HG03039 (cell line): ENCODE measurements around the gene RAD51B.
A peak's percentile ranks its signal among the peaks of the same experiment; 100 is the strongest.

Experiments used
- ATAC-seq: cut with Tn5 transposase; IDR thresholded peaks from one replicate; pipeline ENCODE4 v1.9.1; 2021; ENCODE audit warnings: mild to moderate bottlenecking, moderate library complexity; ENCODE audit not compliant: unreplicated experiment

RAD51B gene

DNA sequence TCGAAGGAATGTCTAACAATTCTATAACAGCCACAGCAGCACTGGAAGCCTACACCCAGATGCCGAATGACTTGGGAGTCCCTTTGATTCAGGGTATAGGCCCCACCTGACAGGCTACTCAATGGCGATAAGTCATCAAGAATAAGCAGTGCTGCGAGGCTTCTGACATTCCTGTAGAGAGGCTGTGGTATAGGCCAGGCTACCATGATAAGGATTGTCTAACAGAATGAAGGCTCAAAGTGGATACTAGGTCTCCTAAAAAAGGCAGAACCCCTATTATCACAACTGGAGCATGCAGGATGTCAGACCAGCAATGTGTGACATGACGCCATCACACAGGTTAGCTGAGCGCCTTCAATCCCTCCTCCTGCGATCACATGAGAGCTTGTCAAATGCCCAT, 920.1 kb downstream of the RAD51B start:
- ATAC-seq = no peak

GRCh38 chr14:68740788-68741476, 921.4 kb downstream of the RAD51B start:
- no peak for ATAC-seq

GRCh38 chr14:68741477-68741791, 921.9 kb downstream of the RAD51B start:
- no peak for ATAC-seq

DNA sequence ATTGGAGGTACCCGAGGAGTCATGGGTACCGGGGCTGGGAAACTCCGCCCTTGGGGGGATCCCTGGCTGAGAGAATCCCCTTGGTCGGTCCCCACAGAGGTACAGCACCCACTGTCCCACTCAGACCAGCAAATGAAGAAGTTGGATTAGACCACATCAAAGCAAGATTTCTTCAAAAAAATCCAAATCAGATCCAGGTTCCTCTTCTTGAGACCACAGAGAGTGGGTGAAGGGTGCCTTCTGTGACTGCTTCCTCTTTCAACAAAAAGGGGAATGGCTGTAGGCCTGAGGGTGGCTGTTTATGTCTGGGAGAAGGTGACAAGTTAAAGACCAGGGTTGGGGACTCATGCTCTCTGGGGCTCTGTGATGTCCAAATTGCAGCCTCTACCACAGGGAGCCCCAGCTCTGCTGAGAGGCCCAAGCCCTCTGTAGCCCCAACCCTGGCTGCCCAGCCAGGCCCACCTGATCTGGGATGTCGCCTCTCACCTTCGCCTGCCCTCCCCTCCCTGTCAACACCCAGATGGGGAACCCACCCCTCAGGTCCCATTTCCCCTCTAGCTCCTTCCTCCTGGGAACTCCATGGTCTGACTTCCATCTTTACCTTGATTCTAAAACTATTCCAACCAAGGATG, 922.4 kb downstream of the RAD51B start:
- peak; percentile 68 for ATAC-seq

- no peak for ATAC-seq
Observed at GRCh38 chr14:68744613-68745012, 925.0 kb downstream of the RAD51B start.

GRCh38 chr14:68747393-68747792, 927.8 kb downstream of the RAD51B start:
- no peak for ATAC-seq

- ATAC-seq = no peak
Observed at GRCh38 chr14:68748260-68748659, 928.7 kb downstream of the RAD51B start.

DNA sequence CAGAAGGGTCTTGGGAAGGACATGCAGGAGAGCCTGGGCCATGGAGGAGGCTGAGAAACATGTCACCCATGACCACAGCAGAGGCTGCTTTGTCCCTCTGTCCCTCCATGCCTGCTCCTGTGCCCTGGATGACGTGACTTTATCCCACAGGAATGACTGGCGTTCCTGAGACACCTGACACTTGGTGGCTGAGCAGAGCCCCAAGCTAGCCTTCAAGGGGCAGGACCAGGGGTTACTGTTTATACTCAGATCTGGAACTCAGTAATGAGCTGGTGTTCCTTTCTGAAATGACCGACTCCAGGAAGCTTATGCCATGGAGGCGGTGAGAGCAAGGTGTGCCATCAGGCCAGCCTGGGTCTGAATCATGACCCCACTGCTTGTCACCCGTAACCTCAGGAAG, 929.1 kb downstream of the RAD51B start:
- ATAC-seq = no peak

DNA sequence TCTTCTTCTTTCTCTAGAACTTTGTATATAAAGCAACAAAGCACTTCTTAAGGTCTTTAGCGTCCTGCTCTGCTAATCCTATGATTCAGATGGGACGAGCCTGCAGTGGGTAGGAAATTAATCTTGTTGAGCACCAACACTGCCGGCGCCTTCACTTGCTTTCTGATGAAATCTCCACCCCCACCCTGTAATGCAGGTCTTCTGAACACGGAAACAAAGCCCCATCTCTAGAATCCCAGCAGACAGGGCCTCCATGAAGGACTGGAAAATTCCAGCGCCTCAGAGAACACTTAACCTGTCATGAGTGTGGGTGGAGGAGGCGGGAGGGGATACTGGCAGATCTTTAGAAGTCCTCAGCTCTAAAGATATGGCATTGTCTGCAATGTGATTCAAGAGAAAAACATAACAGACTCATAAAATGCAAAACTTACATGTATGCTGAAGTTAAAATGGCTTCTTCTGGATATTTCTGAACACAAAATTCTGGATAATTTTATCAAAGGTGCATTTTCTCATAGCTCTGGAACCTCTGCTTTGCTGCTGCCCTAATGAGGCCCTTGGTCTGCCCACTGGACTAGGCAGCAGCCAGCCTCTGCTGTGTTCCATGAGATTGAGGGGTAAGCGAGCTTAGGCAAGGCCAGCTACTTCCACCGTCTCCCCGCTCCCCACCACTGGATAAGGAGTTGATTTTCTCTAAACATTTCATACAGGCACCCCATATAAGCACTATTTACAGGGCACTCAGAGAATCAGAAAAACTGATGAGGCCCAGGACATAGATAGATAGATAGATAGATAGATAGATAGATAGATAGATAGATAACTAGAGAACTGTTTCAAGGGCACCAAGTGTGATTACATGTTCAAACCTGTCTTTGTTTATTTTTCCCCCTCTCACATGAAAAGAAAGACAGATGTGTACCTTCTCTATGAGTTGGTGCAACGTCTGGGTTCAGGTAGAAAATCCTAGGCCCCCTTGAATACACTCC, 930.2 kb downstream of the RAD51B start:
- no peak for ATAC-seq

GRCh38 chr14:68752271-68753006, 932.9 kb downstream of the RAD51B start:
- no peak for ATAC-seq

DNA sequence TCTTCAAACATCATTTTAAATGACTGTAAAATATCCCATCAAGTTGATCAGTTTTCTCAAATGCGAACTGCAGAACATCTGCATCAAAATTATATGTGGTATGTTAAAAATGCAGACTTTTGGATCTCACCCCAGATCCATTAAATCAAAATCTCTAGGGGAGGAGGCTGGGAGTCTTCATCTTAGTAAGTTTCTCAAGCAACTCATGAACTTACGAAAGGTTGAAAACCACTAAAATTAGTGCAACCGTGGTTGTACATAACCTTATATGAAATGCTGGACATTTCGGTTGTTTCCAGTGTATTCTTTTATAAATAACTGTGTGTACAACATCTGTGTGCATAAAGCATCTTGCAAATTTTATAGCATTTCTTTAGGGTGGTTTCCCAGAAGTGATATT, 934.1 kb downstream of the RAD51B start:
- no peak for ATAC-seq

DNA sequence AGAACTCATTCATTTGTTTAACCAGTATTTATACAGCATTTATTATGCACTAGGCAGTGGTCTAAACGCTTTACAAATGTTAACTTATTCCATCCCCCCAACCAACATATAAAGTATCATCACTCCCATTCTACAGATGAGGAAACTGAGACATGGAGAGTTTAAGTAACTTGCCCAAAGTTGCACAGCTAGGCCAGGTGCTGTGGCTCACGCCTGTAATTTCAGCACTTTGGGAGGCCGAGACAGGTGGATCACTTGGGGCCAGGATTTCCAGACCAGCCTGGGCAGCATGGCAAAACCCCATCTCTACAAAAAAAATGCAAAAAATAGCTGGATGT, 935.4 kb downstream of the RAD51B start:
- no peak for ATAC-seq

DNA sequence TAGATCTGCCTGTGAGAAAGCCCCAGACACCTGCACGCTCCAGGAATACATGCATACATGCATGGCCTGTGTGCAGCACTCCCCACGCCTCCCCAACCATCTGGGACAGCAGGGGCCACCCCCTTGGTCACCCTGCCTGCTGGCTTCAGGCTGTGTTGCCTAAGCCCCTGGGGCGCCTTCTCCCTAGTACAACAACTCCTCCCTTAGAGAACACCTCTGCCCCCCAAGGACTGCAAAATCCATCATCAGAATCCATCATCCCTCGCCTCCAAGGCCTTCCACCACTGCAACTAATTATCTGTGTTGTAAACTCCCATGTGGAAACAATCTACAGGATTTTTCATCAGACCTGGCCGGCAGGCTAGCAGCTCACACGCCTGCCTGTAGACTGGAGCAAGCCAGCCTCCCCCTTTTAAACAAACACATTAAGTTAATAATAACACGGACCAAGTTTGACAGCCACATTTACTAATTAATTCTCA, 936.5 kb downstream of the RAD51B start:
- no peak for ATAC-seq

DNA sequence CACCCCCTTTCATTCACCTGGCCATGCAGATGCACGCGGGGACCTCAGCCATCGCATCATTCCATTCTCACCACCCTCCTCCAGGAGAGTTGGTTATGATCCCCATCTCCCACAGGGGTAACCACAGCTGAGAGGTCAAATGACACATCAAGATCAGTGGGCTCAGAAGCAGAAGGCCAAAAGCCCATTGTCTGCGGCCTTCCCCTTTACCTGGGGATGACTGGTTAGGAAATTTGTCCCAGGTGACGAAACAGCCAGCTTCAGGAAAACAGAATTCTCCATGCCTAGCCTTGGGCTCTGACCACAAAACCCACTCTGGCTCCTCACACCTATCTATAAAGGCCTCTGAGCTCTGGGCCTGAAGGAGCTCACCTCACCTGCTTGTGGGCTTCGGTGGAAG, 937.2 kb downstream of the RAD51B start:
- ATAC-seq = no peak

GRCh38 chr14:68757618-68758081, 938.1 kb downstream of the RAD51B start:
- no peak for ATAC-seq

DNA sequence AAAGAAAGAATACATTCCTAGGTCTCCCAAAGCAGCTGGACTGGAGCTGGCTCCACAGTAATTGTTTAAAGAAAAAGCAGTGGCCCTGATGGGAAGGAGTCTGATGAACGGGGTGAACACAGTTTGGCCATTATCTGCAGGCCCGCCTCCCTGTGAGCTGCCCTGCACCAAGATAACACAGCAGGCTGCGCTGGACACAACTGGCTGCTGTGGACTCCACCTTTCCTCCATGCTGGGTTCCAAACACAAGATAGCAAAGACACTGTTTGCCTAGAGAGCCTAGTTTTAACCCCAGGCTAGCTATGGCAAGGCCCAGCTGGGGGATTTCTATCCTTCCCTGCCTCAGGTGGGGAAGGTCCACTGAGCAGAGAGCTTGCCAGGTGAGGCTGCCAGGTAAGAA, 938.7 kb downstream of the RAD51B start:
- ATAC-seq = no peak

GRCh38 chr14:68759017-68759560, 939.5 kb downstream of the RAD51B start:
- no peak for ATAC-seq

- no peak for ATAC-seq
Observed at GRCh38 chr14:68759937-68760336, 940.4 kb downstream of the RAD51B start.

GRCh38 chr14:68760761-68761160, 941.2 kb downstream of the RAD51B start:
- no peak for ATAC-seq

- no peak for ATAC-seq
Observed at GRCh38 chr14:68761391-68761790, 941.8 kb downstream of the RAD51B start.
